Effector memory CD4-positive, alpha-beta T cell (primary cell): ENCODE results near the gene CNTN3.

Experiments used
- DNase-seq, 3 donors: peaks; one replicate each; pipeline ENCODE4 v3.0.0-alpha.2; 2020
- H3K27ac ChIP-seq: 2 replicates; pipeline ENCODE4 v1.7.0; 2013; ENCODE audit warnings: mild to moderate bottlenecking, low read length, moderate library complexity; ENCODE audit not compliant: insufficient read depth, poor library complexity, severe bottlenecking
- H3K27me3 ChIP-seq: replicated peaks from 2 replicates; pipeline ENCODE4 v1.7.0; 2013; ENCODE audit warnings: mild to moderate bottlenecking, low read length; ENCODE audit not compliant: insufficient read depth, control insufficient read depth, poor library complexity, severe bottlenecking
- H3K36me3 ChIP-seq: 2 replicates; pipeline ENCODE4 v1.7.0; 2013; ENCODE audit warnings: mild to moderate bottlenecking, low read length, moderate library complexity; ENCODE audit not compliant: control insufficient read depth, insufficient read depth
- H3K4me1 ChIP-seq: 2 replicates; pipeline ENCODE4 v1.7.0; 2013; ENCODE audit warnings: low read length, mild to moderate bottlenecking; ENCODE audit not compliant: control insufficient read depth, insufficient read depth, poor library complexity, severe bottlenecking
- H3K4me3 ChIP-seq: 2 replicates; pipeline ENCODE4 v1.7.0; 2013; ENCODE audit warnings: low read length, low read depth, mild to moderate bottlenecking; ENCODE audit not compliant: insufficient read depth, poor library complexity, severe bottlenecking
- H3K9me3 ChIP-seq: 2 replicates; pipeline ENCODE4 v1.7.0; 2013; ENCODE audit warnings: mild to moderate bottlenecking, low read length, moderate library complexity; ENCODE audit not compliant: control insufficient read depth
- total RNA-seq, 3 donors: gene quantifications; one replicate each; lab custom pipeline; 2026; lab: John Stamatoyannopoulos, UW

CNTN3 gene
- 0 reads per million in 3 donors for total RNA-seq

- Histone ChIP-seq H3K9me3 (no peaks in the 10 kb centered on the region), H3K27me3 (no peaks in the 10 kb centered on the region), H3K36me3 (no peaks in the 10 kb centered on the region), H3K27ac (no peak within 1 kb of the TSS), H3K4me3 (no peak within 1 kb of the TSS), H3K4me1 (no peaks in the 10 kb centered on the region)
- DNase-seq: no peak
Observed at GRCh38 chr3:74614107-74614967, at the start of gene CNTN3. Gene CNTN3 (minus strand): TSS chr3:74614659. CDS start chr3:74521112, 93,547 bp downstream.

- no peaks in the 10 kb centered on the region for H3K4me1 ChIP-seq
- H3K9me3 ChIP-seq: no peaks in the 10 kb centered on the region
- H3K27me3 ChIP-seq: no peaks in the 10 kb centered on the region
- no peak for DNase-seq
- H3K4me3 ChIP-seq: no peak overlapping the region
- no peaks in the 10 kb centered on the region for H3K36me3 ChIP-seq
- no peak overlapping the region for H3K27ac ChIP-seq
Observed at GRCh38 chr3:74663178-74663577, 48.7 kb upstream of the CNTN3 start.

- Histone ChIP-seq H3K9me3 (no peaks in the 10 kb centered on the region), H3K27me3 (no peaks in the 10 kb centered on the region), H3K36me3 (no peaks in the 10 kb centered on the region), H3K4me3 (no peak overlapping the region), H3K27ac (no peak overlapping the region), H3K4me1 (no peaks in the 10 kb centered on the region)
- no peak for DNase-seq
Observed at GRCh38 chr3:74661672-74662071, 47.2 kb upstream of the CNTN3 start.

DNA sequence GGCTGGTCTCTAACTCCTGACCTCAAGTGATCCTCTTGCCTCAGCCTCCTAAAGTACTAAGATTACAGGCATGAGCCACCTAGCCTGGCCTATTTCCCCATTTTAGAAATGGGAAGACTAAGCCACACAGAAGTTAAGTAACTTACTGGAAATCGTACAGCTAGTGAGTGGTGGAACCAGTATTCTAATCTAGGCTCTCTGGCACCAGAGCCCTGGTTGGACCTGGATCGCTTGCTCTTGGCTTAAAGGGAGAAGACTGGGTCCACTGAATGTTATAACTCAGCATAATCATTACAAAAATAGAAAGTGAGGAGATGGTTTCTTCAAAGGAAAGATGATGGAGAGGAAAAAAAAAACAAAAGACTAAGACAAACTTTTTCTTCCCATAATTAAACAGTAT is 37.4 kb upstream of the CNTN3 start:
- DNase-seq: no peak
- H3K27ac ChIP-seq: no peak overlapping the region
- H3K27me3 ChIP-seq: no peaks in the 10 kb centered on the region
- H3K4me3 ChIP-seq: no peak overlapping the region
- no peaks in the 10 kb centered on the region for H3K9me3 ChIP-seq
- H3K36me3 ChIP-seq: no peaks in the 10 kb centered on the region
- H3K4me1 ChIP-seq: no peaks in the 10 kb centered on the region

GRCh38 chr3:74651292-74651691 is 36.8 kb upstream of the CNTN3 start:
- Histone ChIP-seq H3K36me3 (no peaks in the 10 kb centered on the region), H3K4me3 (no peak overlapping the region), H3K27me3 (no peaks in the 10 kb centered on the region), H3K9me3 (no peaks in the 10 kb centered on the region), H3K4me1 (no peaks in the 10 kb centered on the region), H3K27ac (no peak overlapping the region)
- DNase-seq: no peak

- Histone ChIP-seq H3K27ac (no peak overlapping the region), H3K27me3 (no peaks in the 10 kb centered on the region)
Observed at GRCh38 chr3:74648107-74648506, 33.6 kb upstream of the CNTN3 start.

DNA sequence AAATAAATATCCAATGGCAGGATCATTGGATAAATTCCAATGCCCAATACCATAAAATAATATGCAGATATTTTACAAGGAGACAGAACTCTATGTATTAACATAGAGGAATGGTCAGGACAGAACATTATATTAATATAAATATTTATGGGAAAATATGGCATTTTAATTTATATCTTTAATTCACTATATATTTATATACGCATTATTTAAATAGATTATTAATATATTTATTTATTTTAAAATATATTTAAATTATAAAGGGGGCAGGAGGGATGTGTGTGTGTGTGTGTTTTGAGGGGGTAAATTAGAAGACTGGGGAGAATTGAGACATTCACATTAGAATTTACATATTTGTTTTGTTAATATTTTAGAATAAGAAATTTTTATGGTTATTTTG is 31.6 kb upstream of the CNTN3 start:
- H3K27ac ChIP-seq: no peak overlapping the region
- H3K36me3 ChIP-seq: no peaks in the 10 kb centered on the region
- DNase-seq: no peak
- no peak overlapping the region for H3K4me3 ChIP-seq
- no peaks in the 10 kb centered on the region for H3K4me1 ChIP-seq
- no peaks in the 10 kb centered on the region for H3K27me3 ChIP-seq
- no peaks in the 10 kb centered on the region for H3K9me3 ChIP-seq

More at GRCh38 chr3:74648107-74648506, 33.6 kb upstream of the CNTN3 start:
- Histone ChIP-seq H3K36me3 (no peaks in the 10 kb centered on the region), H3K4me3 (no peak overlapping the region), H3K4me1 (no peaks in the 10 kb centered on the region), H3K9me3 (no peaks in the 10 kb centered on the region)
- no peak for DNase-seq

- no peak for DNase-seq
- Histone ChIP-seq H3K4me3 (no peak overlapping the region), H3K9me3 (no peaks in the 10 kb centered on the region), H3K4me1 (no peaks in the 10 kb centered on the region), H3K36me3 (no peaks in the 10 kb centered on the region), H3K27ac (no peak overlapping the region), H3K27me3 (no peaks in the 10 kb centered on the region)
Observed at GRCh38 chr3:74643636-74644035, 29.2 kb upstream of the CNTN3 start.

- no peaks in the 10 kb centered on the region for H3K4me1 ChIP-seq
- no peak for DNase-seq
- no peaks in the 10 kb centered on the region for H3K9me3 ChIP-seq
- no peak overlapping the region for H3K4me3 ChIP-seq
- H3K36me3 ChIP-seq: no peaks in the 10 kb centered on the region
- no peaks in the 10 kb centered on the region for H3K27me3 ChIP-seq
- no peak overlapping the region for H3K27ac ChIP-seq
Observed at GRCh38 chr3:74642876-74643275, 28.4 kb upstream of the CNTN3 start.

DNA sequence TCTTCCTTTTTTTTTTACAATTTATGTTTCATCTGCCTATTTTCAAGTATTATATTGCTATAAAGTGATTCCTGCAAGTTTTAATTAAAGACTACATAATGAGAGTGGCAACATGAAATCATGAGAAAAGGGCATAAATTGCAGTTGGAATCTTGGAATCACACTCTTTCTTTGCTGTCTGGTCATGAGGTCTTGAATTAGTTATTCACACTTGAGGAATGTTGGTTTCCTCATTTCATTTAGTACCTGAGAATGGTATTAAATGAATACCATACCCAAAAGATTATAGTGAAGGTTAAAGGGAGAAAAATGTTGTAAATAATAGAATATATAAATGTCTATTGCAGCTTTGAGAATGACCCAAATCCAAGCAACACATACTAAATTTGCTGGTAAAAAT is 25.8 kb upstream of the CNTN3 start:
- H3K4me1 ChIP-seq: no peaks in the 10 kb centered on the region
- no peaks in the 10 kb centered on the region for H3K27me3 ChIP-seq
- H3K27ac ChIP-seq: no peak overlapping the region
- no peaks in the 10 kb centered on the region for H3K36me3 ChIP-seq
- no peak for DNase-seq
- no peaks in the 10 kb centered on the region for H3K9me3 ChIP-seq
- no peak overlapping the region for H3K4me3 ChIP-seq
